Activated CD4-positive, CD25-positive, alpha-beta regulatory T cell treated with anti-CD3 and anti-CD28 coated beads, Interleukin-2, amount 50 U/mL, for 72 hours (primary cell): ENCODE data around the gene DPRX.

Experiments
- DNase-seq: peaks from one replicate; pipeline ENCODE4 v3.0.0; 2021

Gene DPRX

GRCh38 chr19:53631949-53632407 lies at the start of gene DPRX:
Gene DPRX, plus strand, starts transcription at chr19:53631999. Its CDS starts 108 bp downstream, at chr19:53632107.
- no peak for DNase-seq

GRCh38 chr19:53583181-53583580 lies 48.6 kb upstream of the DPRX start:
- no peak for DNase-seq

- no peak for DNase-seq
Measured at GRCh38 chr19:53586277-53586691, 45.5 kb upstream of the DPRX start.

- no peak for DNase-seq
Measured at GRCh38 chr19:53594811-53595509, 36.8 kb upstream of the DPRX start.

GRCh38 chr19:53595510-53595867 lies 36.3 kb upstream of the DPRX start:
- DNase-seq = no peak

GRCh38 chr19:53596056-53596455 lies 35.7 kb upstream of the DPRX start:
- DNase-seq = no peak

- DNase-seq = no peak
Measured at GRCh38 chr19:53597023-53597422, 34.8 kb upstream of the DPRX start.

- DNase-seq = no peak
Measured at GRCh38 chr19:53598361-53598760, 33.4 kb upstream of the DPRX start.

GRCh38 chr19:53600217-53600616 lies 31.6 kb upstream of the DPRX start:
- DNase-seq = no peak

- no peak for DNase-seq
Measured at GRCh38 chr19:53606031-53606430, 25.8 kb upstream of the DPRX start.

- DNase-seq = no peak
Measured at GRCh38 chr19:53608381-53608780, 23.4 kb upstream of the DPRX start.

- no peak for DNase-seq
Measured at GRCh38 chr19:53612762-53613526, 18.9 kb upstream of the DPRX start.

GRCh38 chr19:53621885-53622740 lies 9.7 kb upstream of the DPRX start:
- DNase-seq = no peak

GRCh38 chr19:53624771-53625545 lies 6.8 kb upstream of the DPRX start:
- no peak for DNase-seq

- no peak for DNase-seq
Measured at GRCh38 chr19:53626486-53626885, 5.3 kb upstream of the DPRX start.

- no peak for DNase-seq
Measured at GRCh38 chr19:53626976-53627375, 4.8 kb upstream of the DPRX start.

- no peak for DNase-seq
Measured at GRCh38 chr19:53634768-53635167, 3.0 kb downstream of the DPRX start.

GRCh38 chr19:53639471-53639870 lies 7.7 kb downstream of the DPRX start:
- DNase-seq = no peak

- no peak for DNase-seq
Measured at GRCh38 chr19:53642381-53643099, 10.7 kb downstream of the DPRX start.

GRCh38 chr19:53644061-53644816 lies 12.4 kb downstream of the DPRX start:
- DNase-seq = no peak

GRCh38 chr19:53646144-53646543 lies 14.3 kb downstream of the DPRX start:
- no peak for DNase-seq
